SK-N-SH treated with all-trans-retinoic acid at 6 μM for 48 hours (cell line): ENCODE results near the gene JSRP1.

Experiments
- ATAC-seq: fragments of 200-7000 bp; cut with Tn5 transposase; 3 replicates; pipeline ENCODE4 v1.9.1; 2020; ENCODE audit warnings: mild to moderate bottlenecking, moderate library complexity
- ARNTL ChIP-seq: fragments of 450-650 bp; formaldehyde crosslinking; IDR thresholded peaks from 2 replicates; pipeline ENCODE4 v1.5.0; 2020; ENCODE audit warnings: low read depth, mild to moderate bottlenecking, moderate library complexity, borderline replicate concordance
- BACH2 ChIP-seq: fragments of 250-450 bp; sonication (Bioruptor Pico); IDR thresholded peaks from 2 replicates; pipeline ENCODE4 v1.9.0; 2021; ENCODE audit warnings: mild to moderate bottlenecking, borderline replicate concordance
- CREB5 ChIP-seq: fragments of 250-450 bp; sonication (Bioruptor Pico); IDR thresholded peaks from 2 replicates; pipeline ENCODE4 v1.5.1; 2020; ENCODE audit warnings: low read depth, mild to moderate bottlenecking, moderate library complexity
- CSDC2 ChIP-seq: fragments of 250-450 bp; sonication (Bioruptor Pico); IDR thresholded peaks from 2 replicates; pipeline ENCODE4 v1.5.0; 2020; ENCODE audit warnings: mild to moderate bottlenecking, moderate library complexity
- CSRNP3 ChIP-seq: fragments of 250-450 bp; sonication (Bioruptor Pico); IDR thresholded peaks from 2 replicates; pipeline ENCODE4 v1.5.1; 2021; ENCODE audit warnings: mild to moderate bottlenecking, moderate library complexity
- ESRRG ChIP-seq: fragments of 250-450 bp; sonication (Bioruptor Pico); IDR thresholded peaks from 2 replicates; pipeline ENCODE4 v1.6.1; 2021; ENCODE audit warnings: mild to moderate bottlenecking
- GLIS3 ChIP-seq: fragments of 250-450 bp; sonication (Bioruptor Pico); IDR thresholded peaks from 2 replicates; pipeline ENCODE4 v1.5.0; 2020; ENCODE audit warnings: mild to moderate bottlenecking, moderate library complexity
- ISL1 ChIP-seq: fragments of 250-450 bp; sonication (Bioruptor Pico); IDR thresholded peaks from 2 replicates; pipeline ENCODE4 v2.1.2; 2022; ENCODE audit warnings: mild to moderate bottlenecking, moderate library complexity
- OSR1 ChIP-seq: fragments of 250-450 bp; sonication (Bioruptor Pico); IDR thresholded peaks from 2 replicates; pipeline ENCODE4 v1.8.0; 2022; ENCODE audit warnings: moderate library complexity, mild to moderate bottlenecking, inconsistent platforms
- PPARA ChIP-seq: fragments of 250-450 bp; sonication (Bioruptor Pico); IDR thresholded peaks from 2 replicates; pipeline ENCODE4 v1.5.0; 2020; ENCODE audit warnings: mild to moderate bottlenecking, borderline replicate concordance
- RARB ChIP-seq: fragments of 250-450 bp; sonication (Bioruptor Pico); IDR thresholded peaks from 2 replicates; pipeline ENCODE4 v1.8.0; 2021; ENCODE audit warnings: mild to moderate bottlenecking, moderate library complexity
- SNAI2 ChIP-seq: fragments of 250-450 bp; sonication (Bioruptor Pico); IDR thresholded peaks from 2 replicates; pipeline ENCODE4 v1.5.0; 2020; ENCODE audit warnings: mild to moderate bottlenecking, moderate library complexity
- TCF4 ChIP-seq: fragments of 250-450 bp; sonication (Bioruptor Pico); IDR thresholded peaks from 2 replicates; pipeline ENCODE4 v1.8.0; 2021; ENCODE audit warnings: mild to moderate bottlenecking, moderate library complexity, borderline replicate concordance
- ZC3H10 ChIP-seq: fragments of 250-450 bp; sonication (Bioruptor Pico); IDR thresholded peaks from 2 replicates; pipeline ENCODE4 v1.5.1; 2021; ENCODE audit warnings: mild to moderate bottlenecking, moderate library complexity
- ZFP3 ChIP-seq: fragments of 250-450 bp; sonication (Bioruptor Pico); IDR thresholded peaks from 2 replicates; pipeline ENCODE4 v1.5.0; 2020; ENCODE audit warnings: mild to moderate bottlenecking, moderate library complexity
- ZFP30 ChIP-seq: fragments of 450-650 bp; formaldehyde crosslinking; IDR thresholded peaks from 2 replicates; pipeline ENCODE4 v1.5.0; 2022; ENCODE audit warnings: mild to moderate bottlenecking, moderate library complexity
- ZNF565 ChIP-seq: fragments of 450-650 bp; formaldehyde crosslinking; conservative IDR thresholded peaks from 2 replicates; pipeline ENCODE4 v1.5.0; 2020; ENCODE audit warnings: low read depth, mild to moderate bottlenecking, moderate library complexity
- ZNF70 ChIP-seq: fragments of 450-650 bp; formaldehyde crosslinking; IDR thresholded peaks from 2 replicates; pipeline ENCODE4 v1.5.0; 2020; ENCODE audit warnings: mild to moderate bottlenecking, moderate library complexity
- ZNF8 ChIP-seq: fragments of 450-650 bp; formaldehyde crosslinking; IDR thresholded peaks from 2 replicates; pipeline ENCODE4 v1.5.0; 2020; ENCODE audit warnings: mild to moderate bottlenecking, moderate library complexity
- TF ChIP-seq, protein P1 (sequence below): fragments of 250-450 bp; sonication (Bioruptor Pico); IDR thresholded peaks from 2 replicates; pipeline ENCODE4 v1.8.0; 2021; ENCODE audit warnings: low read depth, mild to moderate bottlenecking, moderate library complexity, borderline replicate concordance
- TF ChIP-seq, protein P2 (sequence below): fragments of 250-450 bp; sonication (Bioruptor Pico); IDR thresholded peaks from 2 replicates; pipeline ENCODE4 v1.5.0; 2020; ENCODE audit warnings: mild to moderate bottlenecking, moderate library complexity

The JSRP1 gene

GRCh38 chr19:2213799-2214198, 42.4 kb downstream of the JSRP1 start:
- no peak for ATAC-seq

DNA sequence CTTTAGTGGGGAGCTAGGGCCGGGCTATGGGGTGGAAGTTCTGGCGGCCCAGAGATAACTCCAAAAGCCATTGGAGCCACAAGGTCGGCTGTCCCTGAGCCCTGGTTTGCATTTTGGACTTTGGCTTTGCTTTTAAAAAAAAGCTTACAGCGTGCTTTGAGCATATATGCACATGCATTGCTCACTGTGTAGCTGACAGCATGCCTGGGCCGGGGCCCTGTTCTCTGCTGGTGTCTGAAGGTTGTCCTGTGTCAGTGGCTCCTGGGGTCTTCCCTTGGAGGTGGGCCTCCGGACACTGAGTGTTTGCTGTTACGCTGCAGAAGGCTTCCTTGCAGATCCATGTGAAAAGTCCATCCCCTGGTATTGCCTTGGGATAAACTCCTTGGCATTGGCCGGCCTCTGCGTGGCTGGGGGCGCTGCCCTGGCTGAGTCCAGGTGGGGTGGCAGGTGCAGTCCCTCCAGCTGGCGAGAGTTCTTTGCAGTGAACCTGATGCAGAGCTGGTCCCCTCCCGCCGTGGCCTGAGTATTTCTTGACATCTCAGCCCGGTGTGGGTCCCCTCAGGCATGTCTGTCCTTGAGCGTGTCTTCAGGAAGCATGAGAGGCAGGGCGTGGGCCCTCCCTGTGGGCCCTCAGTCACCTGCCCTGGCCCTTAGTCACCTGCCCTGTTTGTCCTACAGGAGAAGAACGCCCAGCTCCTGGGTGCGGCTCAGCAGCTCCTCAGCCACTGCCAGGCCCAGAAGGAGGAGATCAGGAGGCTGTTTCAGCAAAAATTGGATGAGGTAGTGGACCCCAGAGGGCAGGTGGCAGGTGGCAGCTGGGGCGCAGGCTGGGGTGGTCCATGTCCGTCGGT, 43.1 kb downstream of the JSRP1 start:
- TF ChIP-seq ISL1 (CRISPR knock-in tag): no peak
- TF ChIP-seq, all 23 proteins: peak for 0
- ATAC-seq: no peak

More at GRCh38 chr19:2213799-2214198, 42.4 kb downstream of the JSRP1 start:
- TF ChIP-seq SNAI2 (CRISPR knock-in tag) (no peak), CSDC2 (CRISPR knock-in tag) (no peak), ZFP3 (CRISPR knock-in tag) (no peak), CREB5 (no peak), CSRNP3 (CRISPR knock-in tag) (no peak), RARB (CRISPR knock-in tag) (no peak), ISL1 (CRISPR knock-in tag) (no peak), ZFP30 (CRISPR knock-in tag) (no peak), ZNF70 (CRISPR knock-in tag) (no peak), ZNF565 (CRISPR knock-in tag) (no peak), ZC3H10 (CRISPR knock-in tag) (no peak), OSR1 (CRISPR knock-in tag) (no peak), GLIS3 (CRISPR knock-in tag) (no peak), PPARA (no peak), ESRRG (no peak), BACH2 (CRISPR knock-in tag) (no peak), ARNTL (CRISPR knock-in tag) (no peak)
- TF ChIP-seq, protein P1, sequence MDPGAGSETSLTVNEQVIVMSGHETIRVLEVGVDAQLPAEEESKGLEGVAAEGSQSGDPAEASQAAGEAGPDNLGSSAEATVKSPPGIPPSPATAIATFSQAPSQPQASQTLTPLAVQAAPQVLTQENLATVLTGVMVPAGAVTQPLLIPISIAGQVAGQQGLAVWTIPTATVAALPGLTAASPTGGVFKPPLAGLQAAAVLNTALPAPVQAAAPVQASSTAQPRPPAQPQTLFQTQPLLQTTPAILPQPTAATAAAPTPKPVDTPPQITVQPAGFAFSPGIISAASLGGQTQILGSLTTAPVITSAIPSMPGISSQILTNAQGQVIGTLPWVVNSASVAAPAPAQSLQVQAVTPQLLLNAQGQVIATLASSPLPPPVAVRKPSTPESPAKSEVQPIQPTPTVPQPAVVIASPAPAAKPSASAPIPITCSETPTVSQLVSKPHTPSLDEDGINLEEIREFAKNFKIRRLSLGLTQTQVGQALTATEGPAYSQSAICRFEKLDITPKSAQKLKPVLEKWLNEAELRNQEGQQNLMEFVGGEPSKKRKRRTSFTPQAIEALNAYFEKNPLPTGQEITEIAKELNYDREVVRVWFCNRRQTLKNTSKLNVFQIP (CRISPR knock-in tag): no peak

- ATAC-seq: no peak
- TF ChIP-seq CSRNP3 (CRISPR knock-in tag) (no peak), ZFP3 (CRISPR knock-in tag) (no peak), ZNF8 (no peak), TCF4 (CRISPR knock-in tag) (no peak), SNAI2 (CRISPR knock-in tag) (no peak), ARNTL (CRISPR knock-in tag) (no peak), ZFP30 (CRISPR knock-in tag) (no peak), ISL1 (CRISPR knock-in tag) (no peak), PPARA (no peak), ZNF565 (CRISPR knock-in tag) (no peak), ZC3H10 (CRISPR knock-in tag) (no peak), CREB5 (no peak)
- TF ChIP-seq, protein P2, sequence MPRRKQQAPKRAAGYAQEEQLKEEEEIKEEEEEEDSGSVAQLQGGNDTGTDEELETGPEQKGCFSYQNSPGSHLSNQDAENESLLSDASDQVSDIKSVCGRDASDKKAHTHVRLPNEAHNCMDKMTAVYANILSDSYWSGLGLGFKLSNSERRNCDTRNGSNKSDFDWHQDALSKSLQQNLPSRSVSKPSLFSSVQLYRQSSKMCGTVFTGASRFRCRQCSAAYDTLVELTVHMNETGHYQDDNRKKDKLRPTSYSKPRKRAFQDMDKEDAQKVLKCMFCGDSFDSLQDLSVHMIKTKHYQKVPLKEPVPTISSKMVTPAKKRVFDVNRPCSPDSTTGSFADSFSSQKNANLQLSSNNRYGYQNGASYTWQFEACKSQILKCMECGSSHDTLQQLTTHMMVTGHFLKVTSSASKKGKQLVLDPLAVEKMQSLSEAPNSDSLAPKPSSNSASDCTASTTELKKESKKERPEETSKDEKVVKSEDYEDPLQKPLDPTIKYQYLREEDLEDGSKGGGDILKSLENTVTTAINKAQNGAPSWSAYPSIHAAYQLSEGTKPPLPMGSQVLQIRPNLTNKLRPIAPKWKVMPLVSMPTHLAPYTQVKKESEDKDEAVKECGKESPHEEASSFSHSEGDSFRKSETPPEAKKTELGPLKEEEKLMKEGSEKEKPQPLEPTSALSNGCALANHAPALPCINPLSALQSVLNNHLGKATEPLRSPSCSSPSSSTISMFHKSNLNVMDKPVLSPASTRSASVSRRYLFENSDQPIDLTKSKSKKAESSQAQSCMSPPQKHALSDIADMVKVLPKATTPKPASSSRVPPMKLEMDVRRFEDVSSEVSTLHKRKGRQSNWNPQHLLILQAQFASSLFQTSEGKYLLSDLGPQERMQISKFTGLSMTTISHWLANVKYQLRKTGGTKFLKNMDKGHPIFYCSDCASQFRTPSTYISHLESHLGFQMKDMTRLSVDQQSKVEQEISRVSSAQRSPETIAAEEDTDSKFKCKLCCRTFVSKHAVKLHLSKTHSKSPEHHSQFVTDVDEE (CRISPR knock-in tag): no peak
Observed at GRCh38 chr19:2210987-2211740, 45.1 kb downstream of the JSRP1 start.
